Prostate gland (tissue), 2 donors: ENCODE results near the gene FCN2. TPM values are rescaled to one million over a fixed set of nuclear protein-coding genes. Genes with fewer than 3 reads are reported as not detected.

Experiments
- DNase-seq: peaks from one replicate; pipeline ENCODE4 v3.0.0-alpha.2; 2019; ENCODE audit warnings: low spot score
- H3K27ac ChIP-seq, 2 donors: fragments of 200-600 bp; sonication (generic); 2 replicates each; pipeline ENCODE4 v1.5.1; 2017 to 2019
- H3K27me3 ChIP-seq: fragments of 200-600 bp; sonication (generic); replicated peaks from 2 replicates; pipeline ENCODE4 v1.5.1; 2019; ENCODE audit not compliant: insufficient read depth
- H3K36me3 ChIP-seq, 2 donors: fragments of 200-600 bp; sonication (generic); 1 replicate in 1 of 2; 2 replicates in 1 of 2; pipeline versions ENCODE4 v1.5.1 to v1.8.1; 2017 to 2019
- H3K4me1 ChIP-seq: fragments of 200-600 bp; sonication (generic); replicated peaks from 2 replicates; pipeline ENCODE4 v1.5.1; 2019
- H3K4me3 ChIP-seq, 2 donors: fragments of 200-600 bp; sonication (generic); 2 replicates each; pipeline ENCODE4 v1.5.1; 2017 to 2019
- H3K9me3 ChIP-seq: fragments of 200-600 bp; sonication (generic); 2 replicates; pipeline ENCODE4 v1.5.1; 2017
- POLR2A ChIP-seq: fragments of 450-650 bp; IDR thresholded peaks from one replicate; pipeline ENCODE4 v1.6.1; 2016; ENCODE audit warnings: antibody characterized with exemption, mild to moderate bottlenecking
- POLR2AphosphoS5 ChIP-seq: sonication (generic); formaldehyde crosslinking; IDR thresholded peaks from one replicate; pipeline ENCODE4 v1.6.1; 2017; ENCODE audit warnings: antibody characterized with exemption
- WGBS: methylation state at CpG from one replicate; pipeline ENCODE4 v1.1.5; 2018; 5-methylcytosine and 5-hydroxymethylcytosine counted together
- intact Hi-C: fragments of 100-400 bp; cut with DNase I; formaldehyde crosslinking; loops from one replicate; pipeline ENCODE4 v1.14.2; 2022
- total RNA-seq, 2 donors: library from RNA; depleted of rRNA; stranded (reverse); fragments of >200 nt; gene quantifications; one replicate each; pipeline ENCODE4 v1.1.0, GENCODE V29; 2016
- TF ChIP-seq, protein P1 (sequence below), 4 experiments: fragments of 200-600 bp in 2 of 4; fragments of 450-650 bp in 2 of 4; sonication (generic) in 2 of 4; IDR thresholded peaks; 1 replicate in 3 of 4; 2 replicates in 1 of 4; pipeline ENCODE4 v1.5.1; 2016 to 2019; ENCODE audit warnings: antibody characterized with exemption in 4 of 4, mild to moderate bottlenecking in 2 of 4, moderate library complexity in 2 of 4

The FCN2 gene
- total RNA-seq, 2 donors from 2014 or later = 2.4 TPM; not detected in 1

DNA sequence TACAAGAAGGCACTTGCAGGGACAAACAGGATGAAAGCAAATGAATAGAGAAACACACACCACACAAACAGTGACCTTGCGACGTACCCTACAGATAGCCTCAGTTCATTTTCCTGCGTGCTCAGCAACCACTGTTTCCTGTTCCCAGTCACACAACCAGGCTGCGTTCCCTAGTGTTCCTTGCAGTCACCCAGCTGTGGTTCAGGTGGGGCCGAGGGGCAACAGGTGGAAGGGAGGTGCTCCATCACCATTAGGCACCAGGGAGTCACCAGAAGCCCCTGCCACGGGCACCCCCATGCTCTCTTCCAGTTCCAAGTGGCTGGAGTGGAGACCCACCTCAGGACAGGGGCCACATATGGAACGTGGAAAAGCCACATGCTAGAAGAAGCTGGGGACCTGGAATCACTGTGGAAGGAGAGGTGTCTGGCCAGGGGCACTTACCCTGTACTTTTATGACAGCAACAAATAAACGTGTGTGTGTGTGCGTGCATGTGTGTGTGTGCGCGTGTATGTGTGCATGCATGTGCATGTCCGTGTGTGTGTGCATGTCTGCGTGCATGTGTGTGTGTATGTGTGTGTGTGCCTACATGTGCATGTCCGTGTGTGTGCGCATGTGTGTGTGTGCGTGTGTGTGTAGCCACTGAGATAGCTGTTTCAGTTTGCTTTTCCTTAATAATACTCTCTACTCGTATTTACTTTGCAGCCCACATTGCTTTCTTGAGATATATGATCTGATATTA lies 18.8 kb upstream of the FCN2 start:
- TF ChIP-seq, protein P1, sequence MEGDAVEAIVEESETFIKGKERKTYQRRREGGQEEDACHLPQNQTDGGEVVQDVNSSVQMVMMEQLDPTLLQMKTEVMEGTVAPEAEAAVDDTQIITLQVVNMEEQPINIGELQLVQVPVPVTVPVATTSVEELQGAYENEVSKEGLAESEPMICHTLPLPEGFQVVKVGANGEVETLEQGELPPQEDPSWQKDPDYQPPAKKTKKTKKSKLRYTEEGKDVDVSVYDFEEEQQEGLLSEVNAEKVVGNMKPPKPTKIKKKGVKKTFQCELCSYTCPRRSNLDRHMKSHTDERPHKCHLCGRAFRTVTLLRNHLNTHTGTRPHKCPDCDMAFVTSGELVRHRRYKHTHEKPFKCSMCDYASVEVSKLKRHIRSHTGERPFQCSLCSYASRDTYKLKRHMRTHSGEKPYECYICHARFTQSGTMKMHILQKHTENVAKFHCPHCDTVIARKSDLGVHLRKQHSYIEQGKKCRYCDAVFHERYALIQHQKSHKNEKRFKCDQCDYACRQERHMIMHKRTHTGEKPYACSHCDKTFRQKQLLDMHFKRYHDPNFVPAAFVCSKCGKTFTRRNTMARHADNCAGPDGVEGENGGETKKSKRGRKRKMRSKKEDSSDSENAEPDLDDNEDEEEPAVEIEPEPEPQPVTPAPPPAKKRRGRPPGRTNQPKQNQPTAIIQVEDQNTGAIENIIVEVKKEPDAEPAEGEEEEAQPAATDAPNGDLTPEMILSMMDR (IDR thresholded peaks at IDR 0.05) = no peak
- TF ChIP-seq POLR2A = no peak
- no peak for TF ChIP-seq POLR2AphosphoS5
- no peaks in the 10 kb centered on the region for H3K9me3 ChIP-seq
- intact Hi-C loops = no loop called here
- WGBS = 88% methylated on average over 17 of the region's 17 CpGs
- peaks cover 5% of the 10 kb centered on the region for H3K4me1 ChIP-seq
- no peak for DNase-seq
- no peak overlapping the region for H3K27ac ChIP-seq
- no peak overlapping the region for H3K4me3 ChIP-seq
- H3K27me3 ChIP-seq = no peaks in the 10 kb centered on the region
- no peaks in the 10 kb centered on the region for H3K36me3 ChIP-seq

DNA sequence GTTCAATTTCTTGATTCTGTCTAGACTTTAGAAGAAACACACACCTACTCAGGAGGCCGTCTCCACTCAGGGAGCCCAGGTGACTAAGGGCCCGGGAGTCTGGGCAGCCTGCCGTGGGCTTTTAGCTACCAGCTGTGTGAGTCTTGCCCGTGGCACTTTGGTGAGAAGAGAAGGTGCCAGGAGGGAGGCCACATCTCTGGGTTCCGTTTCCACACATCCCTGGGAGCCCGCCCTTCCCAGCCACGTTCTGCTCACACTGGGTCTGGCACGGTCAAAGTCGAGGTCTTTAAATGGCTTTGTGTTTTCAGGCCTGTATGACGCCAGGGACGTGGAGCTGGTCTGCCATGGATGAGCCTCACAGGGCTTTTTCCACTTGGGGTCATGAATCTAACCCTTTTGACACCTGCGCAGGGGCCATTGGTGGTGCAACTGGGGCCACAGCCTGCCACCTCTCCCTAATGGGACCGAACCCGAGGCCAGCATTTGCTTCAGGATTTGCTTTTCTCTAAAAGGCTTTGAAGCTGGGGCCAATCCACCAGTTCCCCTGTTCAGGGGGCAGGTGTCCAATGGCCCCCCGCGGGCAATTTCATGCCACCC lies 17.2 kb upstream of the FCN2 start:
- Histone ChIP-seq H3K4me1 (peaks cover 5% of the 10 kb centered on the region), H3K4me3 (no peak overlapping the region), H3K9me3 (no peaks in the 10 kb centered on the region), H3K27ac (peak overlapping the region; percentile 75 to 82), H3K36me3 (no peaks in the 10 kb centered on the region), H3K27me3 (no peaks in the 10 kb centered on the region)
- intact Hi-C loops = no loop called here
- 61% methylated on average over 15 of the region's 16 CpGs for WGBS
- DNase-seq = peak; percentile 44
- TF ChIP-seq, protein P1 (IDR thresholded peaks at IDR 0.05) = no peak
- TF ChIP-seq POLR2AphosphoS5 (no peak), POLR2A (no peak)

DNA sequence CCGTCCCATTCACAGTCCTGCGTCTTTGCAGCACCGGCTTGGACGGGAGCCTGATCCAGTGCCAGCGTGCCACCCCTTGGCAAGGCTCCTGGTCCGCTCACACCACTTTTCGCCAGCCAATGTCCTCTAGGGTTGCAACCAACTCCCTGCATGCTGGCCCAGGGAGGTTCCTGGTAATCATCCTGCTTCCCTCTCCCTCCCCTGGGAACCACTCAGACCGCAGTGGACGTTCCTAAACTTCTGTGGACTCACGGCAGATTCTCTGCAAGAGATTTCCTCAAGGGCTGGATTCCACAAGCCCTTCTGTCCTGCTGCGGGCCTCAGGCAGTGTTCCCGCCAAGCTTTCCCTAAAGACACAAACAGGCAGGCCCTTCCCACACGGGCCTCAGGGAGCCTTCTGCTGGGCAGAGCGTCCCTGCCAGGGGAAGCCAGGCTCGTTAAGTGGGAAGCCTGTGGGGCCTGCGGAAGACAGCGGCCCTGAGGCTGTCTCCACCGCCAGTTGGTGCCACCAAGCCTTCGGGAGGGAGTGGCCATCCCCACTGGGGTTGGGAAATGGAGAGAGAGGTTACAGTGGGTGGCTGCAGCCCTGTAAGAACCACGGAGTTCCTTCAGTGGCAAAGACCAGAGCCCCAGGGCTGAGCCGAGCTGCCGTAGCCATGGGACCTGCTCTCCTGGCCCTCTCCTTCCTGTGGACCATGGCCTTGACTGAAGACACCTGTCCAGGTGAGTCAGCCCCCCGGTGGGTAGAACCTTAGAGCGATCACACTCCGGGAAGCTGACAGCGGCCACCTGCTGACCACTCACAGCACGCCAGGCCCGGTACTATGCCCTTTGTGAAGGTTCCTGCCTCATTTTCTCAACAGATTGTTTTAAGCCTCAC lies 16.4 kb upstream of the FCN2 start:
- intact Hi-C loops = no loop called here
- H3K27me3 ChIP-seq = no peaks in the 10 kb centered on the region
- H3K4me1 ChIP-seq = peaks cover 5% of the 10 kb centered on the region
- H3K4me3 ChIP-seq = no peak overlapping the region
- no peaks in the 10 kb centered on the region for H3K36me3 ChIP-seq
- peak overlapping the region; percentile 75 to 82 for H3K27ac ChIP-seq
- 47% methylated on average over 28 of the region's 28 CpGs for WGBS
- TF ChIP-seq, protein P1 (IDR thresholded peaks at IDR 0.05) = no peak
- peak; percentile 81 for TF ChIP-seq POLR2AphosphoS5
- no peaks in the 10 kb centered on the region for H3K9me3 ChIP-seq
- peak; percentile 80 for DNase-seq

DNA sequence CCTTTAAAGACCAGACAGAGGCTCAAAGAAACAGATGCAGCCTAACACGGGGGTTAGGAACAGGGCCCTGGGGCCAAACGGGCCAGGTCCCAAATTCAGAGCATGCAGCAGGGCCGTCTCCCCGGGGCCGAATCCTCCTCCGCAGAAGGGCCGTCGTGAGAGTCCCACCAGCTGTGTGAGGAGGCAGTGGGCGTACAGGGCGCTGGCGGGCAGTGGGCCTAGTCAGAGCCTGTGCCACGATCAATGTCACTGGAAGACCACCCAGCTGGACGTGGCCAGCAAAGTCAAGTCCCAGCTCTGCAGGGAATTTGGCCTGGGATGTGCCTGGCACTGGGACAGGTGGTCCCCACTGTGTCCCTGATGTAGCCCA lies 15.8 kb upstream of the FCN2 start:
- H3K9me3 ChIP-seq = no peaks in the 10 kb centered on the region
- no peaks in the 10 kb centered on the region for H3K27me3 ChIP-seq
- peaks cover 5% of the 10 kb centered on the region for H3K4me1 ChIP-seq
- DNase-seq = no peak
- H3K27ac ChIP-seq = peak overlapping the region; percentile 75 to 82
- no peak overlapping the region for H3K4me3 ChIP-seq
- TF ChIP-seq POLR2A (no peak), POLR2AphosphoS5 (no peak)
- TF ChIP-seq, protein P1 (IDR thresholded peaks at IDR 0.05) = no peak
- intact Hi-C loops = no loop called here
- H3K36me3 ChIP-seq = no peaks in the 10 kb centered on the region
- WGBS = 96% methylated on average over 13 of the region's 13 CpGs
